Measurements from ENCODE around the gene GK. TPM values are rescaled to one million over a fixed set of nuclear protein-coding genes. Genes with fewer than 3 reads are reported as not detected.

Gene GK
- total and polyA plus RNA-seq, 2 of the 8 experiments (the other 6 are each of a cell fraction or from before 2014, with no cell fraction given) = 2.9 to 11.2 TPM

DNA sequence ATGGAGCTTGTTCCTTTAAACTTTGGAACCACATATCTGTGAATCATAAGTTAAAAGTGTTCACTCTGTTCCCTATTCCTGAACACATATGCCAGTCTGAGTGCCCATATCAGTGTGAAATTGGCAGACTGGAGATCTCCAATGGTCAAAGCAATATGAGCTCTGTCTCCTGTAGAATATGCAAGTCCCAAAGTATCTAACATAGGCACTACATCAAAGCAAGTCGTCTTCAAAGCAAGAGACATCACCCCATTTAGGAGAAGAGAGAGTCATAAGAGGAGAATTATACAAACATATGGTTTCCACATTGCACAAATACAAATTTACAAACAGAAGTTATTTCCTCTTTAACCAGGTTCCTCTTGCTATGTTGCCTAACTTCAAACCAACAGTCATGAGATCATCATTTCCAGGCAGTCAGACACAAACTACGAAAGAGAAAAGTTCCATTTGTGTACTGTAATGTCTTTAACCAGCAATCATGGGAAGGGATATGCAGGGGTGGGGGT is 9.9 kb upstream of the GK start:
- Histone ChIP-seq H4K91ac (replicated peaks; ENCODE audit: insufficient read length, low read length) (no peak overlapping the region), H2BK20ac (ENCODE audit: low read length) (no peak overlapping the region), H3K4me2 (ENCODE audit: insufficient read depth in 1 of 2, low read depth in 2 of 2, low read length in 2 of 2) (no peak overlapping the region), H3K56ac (replicated peaks; ENCODE audit: insufficient read length, low read depth, low read length) (no peak overlapping the region), H3K79me1 (ENCODE audit: low read depth, low read length) (no peaks in the 10 kb centered on the region), H3K18ac (ENCODE audit: extremely low read depth, low read length) (no peak overlapping the region), H3K4ac (replicated peaks; ENCODE audit: insufficient read length, low read depth, low read length) (no peak overlapping the region), H3K27ac (ENCODE audit: low read depth, low read length) (no peak overlapping the region), H3K4me3 (ENCODE audit: extremely low read depth in 1 of 4, insufficient read depth in 2 of 4, low read depth in 3 of 4, low read length in 4 of 4) (no peak overlapping the region), H3K4me1 (replicated peaks in 1 of 4; ENCODE audit: control insufficient read depth in 3 of 4, insufficient read depth in 4 of 4, low read length in 3 of 4) (no peaks in the 10 kb centered on the region), H4K8ac (ENCODE audit: extremely low read depth, insufficient read depth, low read length) (no peak overlapping the region), H3K14ac (ENCODE audit: insufficient read length) (no peak overlapping the region), H3K23ac (ENCODE audit: insufficient read length) (no peak overlapping the region), H2AFZ (ENCODE audit: low read length) (no peak overlapping the region), H2AK5ac (ENCODE audit: low read depth, low read length) (no peak overlapping the region), H2BK15ac (ENCODE audit: low read length) (no peak overlapping the region), H3K9me3 (ENCODE audit: insufficient read depth in 2 of 2, low read depth in 1 of 2, low read length in 1 of 2) (peaks cover 0 to 8% of the 10 kb centered on the region in 2 experiments; a peak in 1 of 4 replicates), H4K20me1 (replicated peaks in 1 of 2; ENCODE audit: control insufficient read depth in 1 of 2, insufficient read depth in 2 of 2, low read length in 2 of 2) (no peaks in the 10 kb centered on the region), H2BK12ac (ENCODE audit: low read depth, low read length) (no peak overlapping the region), H3K27me3 (replicated peaks in 1 of 4; ENCODE audit: control insufficient read depth in 3 of 4, extremely low read depth in 1 of 4, insufficient read depth in 3 of 4, low read length in 3 of 4) (no peaks in the 10 kb centered on the region), H3K23me2 (ENCODE audit: low read depth, low read length) (no peaks in the 10 kb centered on the region), H2BK120ac (replicated peaks; ENCODE audit: low read depth, low read length) (no peak overlapping the region), H3K79me2 (ENCODE audit: control insufficient read depth in 1 of 2, insufficient read depth in 2 of 2, low read length in 2 of 2) (no peaks in the 10 kb centered on the region), H4K5ac (ENCODE audit: insufficient read length, low read depth, low read length) (no peak overlapping the region), H3K36me3 (ENCODE audit: control insufficient read depth in 2 of 4, insufficient read depth in 4 of 4, low read length in 3 of 4) (no peaks in the 10 kb centered on the region), H3K9ac (replicated peaks in 1 of 4; ENCODE audit: extremely low read depth in 1 of 4, low read depth in 3 of 4, low read length in 3 of 4) (no peak overlapping the region), H2BK5ac (ENCODE audit: low read depth, low read length) (no peak overlapping the region)
- 94% methylated on average over 2 of the region's 2 CpGs; no CpG with 5 or more reads in 1 of the 2 experiments for WGBS, 2 experiments (ENCODE audit: extremely low coverage in 1 of 2, insufficient coverage in 1 of 2, insufficient read length in 1 of 2, insufficient replicate concordance in 2 of 2, low coverage in 1 of 2, low lambda C conversion rate in 2 of 2, missing lambda C conversion rate in 1 of 2)
- POLR2A ChIA-PET (ENCODE audit: partially characterized antibody) = no interaction called here
- FAIRE-seq (no peak), DNase-seq (ENCODE audit: low read depth in 1 of 2, low spot score in 2 of 2) (no peak)
- TF ChIP-seq EP300 (IDR thresholded peaks at IDR 0.05; ENCODE audit: borderline replicate concordance in 1 of 2, low read depth in 2 of 2, low read length in 2 of 2) = no peak
- no peak for TF ChIP-seq BRCA1 (IDR thresholded peaks at IDR 0.05; ENCODE audit: low read depth, low read length)
- no peak for TF ChIP-seq CTBP2 (IDR thresholded peaks at IDR 0.05; ENCODE audit: borderline replicate concordance, insufficient read depth, insufficient read length, low read length)
- CTCF ChIA-PET (ENCODE audit: partially characterized antibody) = interaction anchor here (0.9 kb wide), 1 partner anchor 24 kb away, joined by 5 read pairs; no protein-coding TSS in a partner anchor

Measured in H1 (cell line).